Vagina (tissue), 2 donors: ENCODE results near the gene ARAF. TPM values are rescaled to one million over a fixed set of nuclear protein-coding genes. Genes with fewer than 3 reads are reported as not detected.
"Not testable (repeated sequence)": the region's sequence is repeated elsewhere in the genome, so short reads cannot be mapped to it uniquely, and the experiment has no call there.

Experiments used
- DNase-seq, 2 donors: peaks; one replicate each; pipeline ENCODE4 v3.0.0-alpha.2; 2017; ENCODE audit errors: extremely low spot score in 2 of 2
- H3K27ac ChIP-seq: fragments of 200-600 bp; sonication (generic); one replicate; pipeline ENCODE4 v1.5.1; 2019
- H3K27me3 ChIP-seq: fragments of 200-600 bp; sonication (generic); one replicate; pipeline ENCODE4 v1.5.1; 2019
- H3K36me3 ChIP-seq, 2 donors: fragments of 200-600 bp; sonication (generic); one replicate each; pipeline ENCODE4 v1.5.1; 2017 to 2019
- H3K4me1 ChIP-seq: fragments of 200-600 bp; sonication (generic); one replicate; pipeline ENCODE4 v1.5.1; 2019
- H3K4me3 ChIP-seq, 2 donors: fragments of 200-600 bp; sonication (generic); 1 replicate in 1 of 2; 2 replicates in 1 of 2; pipeline ENCODE4 v1.5.1; 2016 to 2019
- H3K9me3 ChIP-seq: fragments of 200-600 bp; sonication (generic); one replicate; pipeline ENCODE4 v1.5.1; 2019
- CTCF ChIP-seq, 3 experiments: fragments of 450-650 bp in 2 of 3; fragments of 200-600 bp in 1 of 3; sonication (generic) in 1 of 3; IDR thresholded peaks; one replicate each; pipeline ENCODE4 v1.5.1; 2017 to 2019; ENCODE audit warnings: antibody characterized with exemption in 3 of 3, mild to moderate bottlenecking in 2 of 3, moderate library complexity in 2 of 3
- POLR2A ChIP-seq, 2 donors: fragments of 450-650 bp; IDR thresholded peaks; one replicate each; pipeline ENCODE4 v1.6.1; 2017; ENCODE audit warnings: antibody characterized with exemption in 2 of 2, mild to moderate bottlenecking in 2 of 2, moderate library complexity in 2 of 2
- POLR2AphosphoS5 ChIP-seq, 2 donors: sonication (generic); formaldehyde crosslinking; IDR thresholded peaks; one replicate each; pipeline ENCODE4 v1.9.0; 2017; ENCODE audit warnings: antibody characterized with exemption in 2 of 2, mild to moderate bottlenecking in 2 of 2, low read depth in 1 of 2; ENCODE audit not compliant: insufficient read depth in 1 of 2
- intact Hi-C: fragments of 100-400 bp; cut with DNase I; formaldehyde crosslinking; loops from one replicate; pipeline ENCODE4 v1.15.1; 2023
- total RNA-seq: library from RNA; depleted of rRNA; stranded (reverse); fragments of >200 nt; gene quantifications from one replicate; pipeline ENCODE4 v1.2.3, GENCODE V29; 2016

The ARAF gene
- total RNA-seq, 1 donor from 2014 or later = 31.4 TPM

GRCh38 chrX:47597222-47597621 lies 36.2 kb downstream of the ARAF start:
- intact Hi-C loops = no loop called here
- no peaks in the 10 kb centered on the region for H3K9me3 ChIP-seq
- H3K27me3 ChIP-seq = no peaks in the 10 kb centered on the region
- no peak for DNase-seq
- TF ChIP-seq POLR2A (IDR thresholded peaks at IDR 0.05) (no peak), CTCF (IDR thresholded peaks at IDR 0.05) (no peak), POLR2AphosphoS5 (IDR thresholded peaks at IDR 0.05; ENCODE audit: insufficient read depth in 1 of 2, low read depth in 1 of 2) (no peak)
- no peaks in the 10 kb centered on the region for H3K36me3 ChIP-seq
- no peak overlapping the region for H3K27ac ChIP-seq
- H3K4me1 ChIP-seq = no peaks in the 10 kb centered on the region
- H3K4me3 ChIP-seq = no peak overlapping the region

DNA sequence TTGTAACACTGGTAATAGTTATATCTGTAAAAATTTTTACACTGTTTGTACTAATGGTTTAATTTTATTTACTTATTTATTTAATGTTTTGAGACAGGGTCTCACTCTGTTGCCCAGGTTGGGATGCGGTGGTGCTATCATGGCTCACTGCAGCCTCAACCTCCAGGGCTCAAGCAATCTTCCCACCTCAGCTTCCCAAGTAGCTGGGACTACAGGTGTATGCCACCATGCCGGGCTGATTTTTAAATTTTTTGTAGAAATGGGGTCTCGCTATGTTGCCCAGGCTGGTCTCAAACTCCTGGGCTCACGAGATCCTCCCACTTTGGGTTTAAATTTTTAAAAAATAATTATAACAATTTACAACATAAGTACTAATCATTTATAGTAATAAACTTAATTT lies 42.1 kb downstream of the ARAF start:
- H3K4me3 ChIP-seq, H3K4me1 ChIP-seq, H3K9me3 ChIP-seq, H3K27ac ChIP-seq, intact Hi-C loops, H3K36me3 ChIP-seq, H3K27me3 ChIP-seq, DNase-seq: not testable (repeated sequence)

DNA sequence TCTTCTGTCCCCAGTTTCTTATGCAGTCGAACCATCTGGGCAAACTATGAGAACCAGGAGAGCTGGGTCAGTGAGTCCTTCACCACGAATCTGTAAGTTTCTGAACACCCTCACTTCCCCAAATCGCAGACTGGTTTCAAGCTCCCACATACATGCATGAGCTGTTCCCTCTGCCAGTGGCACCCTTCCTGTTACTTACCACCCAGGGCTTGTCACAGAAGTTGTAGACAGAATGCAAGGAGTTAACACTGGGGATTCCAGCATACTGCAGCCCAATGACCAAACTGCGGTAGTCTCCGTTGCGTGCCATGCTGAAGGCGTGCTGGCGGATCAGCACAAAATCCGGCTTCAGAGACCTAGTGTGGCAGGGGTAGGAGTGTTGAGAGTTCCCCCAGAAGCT lies 44.0 kb downstream of the ARAF start:
- DNase-seq = no peak
- Histone ChIP-seq H3K9me3 (no peaks in the 10 kb centered on the region), H3K36me3 (no peaks in the 10 kb centered on the region), H3K27ac (no peak overlapping the region), H3K4me3 (no peak overlapping the region), H3K4me1 (no peaks in the 10 kb centered on the region), H3K27me3 (no peaks in the 10 kb centered on the region)
- TF ChIP-seq POLR2A (IDR thresholded peaks at IDR 0.05) (no peak), CTCF (IDR thresholded peaks at IDR 0.05) (no peak), POLR2AphosphoS5 (IDR thresholded peaks at IDR 0.05; ENCODE audit: insufficient read depth in 1 of 2, low read depth in 1 of 2) (no peak)
- intact Hi-C loops = no loop called here

DNA sequence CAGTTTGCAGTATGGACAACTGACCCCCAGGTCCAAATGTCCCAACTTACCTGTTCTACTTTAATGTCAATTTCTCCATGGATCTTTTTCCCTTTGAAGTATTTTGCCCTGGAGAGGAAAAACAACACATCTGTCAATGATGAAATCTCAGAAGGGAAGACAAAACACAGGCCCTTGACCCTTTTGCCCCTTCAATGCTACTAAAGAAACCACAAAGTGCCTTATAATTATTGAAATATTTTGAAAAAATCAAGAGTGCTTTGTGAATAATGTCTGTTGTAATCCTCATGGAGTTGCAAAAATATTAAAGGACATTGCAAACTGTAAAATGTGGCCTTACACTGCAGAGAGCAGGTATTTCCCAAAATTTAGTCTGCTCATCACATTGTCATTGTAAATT lies 46.1 kb downstream of the ARAF start:
- DNase-seq = no peak
- Histone ChIP-seq H3K27ac (no peak overlapping the region), H3K36me3 (no peaks in the 10 kb centered on the region), H3K27me3 (no peaks in the 10 kb centered on the region), H3K9me3 (no peaks in the 10 kb centered on the region), H3K4me3 (no peak overlapping the region), H3K4me1 (no peaks in the 10 kb centered on the region)
- TF ChIP-seq CTCF (IDR thresholded peaks at IDR 0.05) (no peak), POLR2A (IDR thresholded peaks at IDR 0.05) (no peak), POLR2AphosphoS5 (IDR thresholded peaks at IDR 0.05; ENCODE audit: insufficient read depth in 1 of 2, low read depth in 1 of 2) (no peak)
- intact Hi-C loops = no loop called here

DNA sequence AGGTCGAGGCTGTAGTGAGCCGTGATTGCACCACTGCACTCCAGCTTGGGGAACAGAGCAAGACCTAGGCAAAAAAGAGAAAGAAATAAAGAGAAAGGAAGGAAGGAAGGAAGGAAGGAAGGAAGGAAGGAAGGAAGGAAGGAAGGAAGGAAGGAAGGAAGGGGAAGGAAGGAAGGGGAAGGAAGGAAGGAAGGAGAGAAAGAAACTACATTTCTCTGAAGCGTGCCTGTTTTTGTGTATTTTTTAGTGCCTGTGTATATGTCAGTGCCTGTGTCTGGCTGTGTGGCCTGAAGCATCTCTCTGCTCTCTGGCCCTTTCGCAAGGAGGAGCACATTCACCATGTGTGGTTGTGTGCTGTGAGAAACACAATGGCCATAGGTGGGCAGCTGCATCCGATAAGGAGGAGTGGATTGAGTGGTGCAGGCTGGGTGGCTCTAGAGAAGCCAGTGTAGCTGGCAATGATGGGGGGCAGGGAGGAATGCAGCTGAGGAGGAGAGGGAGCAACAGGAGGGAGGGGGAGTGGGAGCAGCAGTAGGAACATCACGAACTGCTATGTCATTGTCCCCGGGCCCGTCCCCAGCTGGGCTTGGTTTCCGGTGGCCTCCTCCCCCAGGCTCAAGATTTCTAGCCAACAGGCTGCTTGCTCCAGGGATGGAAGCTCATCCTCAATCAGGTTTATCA lies 47.3 kb downstream of the ARAF start:
- no peaks in the 10 kb centered on the region for H3K9me3 ChIP-seq
- no peaks in the 10 kb centered on the region for H3K4me1 ChIP-seq
- no peak overlapping the region for H3K4me3 ChIP-seq
- TF ChIP-seq CTCF (IDR thresholded peaks at IDR 0.05) (no peak), POLR2A (IDR thresholded peaks at IDR 0.05) (no peak), POLR2AphosphoS5 (IDR thresholded peaks at IDR 0.05; ENCODE audit: insufficient read depth in 1 of 2, low read depth in 1 of 2) (no peak)
- intact Hi-C loops = no loop called here
- DNase-seq = no peak
- H3K36me3 ChIP-seq = no peaks in the 10 kb centered on the region
- H3K27me3 ChIP-seq = no peaks in the 10 kb centered on the region
- H3K27ac ChIP-seq = no peak overlapping the region
